ENCODE data around the gene DYDC1. TPM values are rescaled to one million over a fixed set of nuclear protein-coding genes. Genes with fewer than 3 reads are reported as not detected.

The DYDC1 gene
- total RNA-seq, 4 donors from 2014 or later: not detected

- TF ChIP-seq POLR2AphosphoS5 (IDR thresholded peaks at IDR 0.05): no peak
- no peak for TF ChIP-seq EP300 (IDR thresholded peaks at IDR 0.05)
- TF ChIP-seq POLR2A (IDR thresholded peaks at IDR 0.05; ENCODE audit: low read depth): no peak
- TF ChIP-seq CTCF (IDR thresholded peaks at IDR 0.05): no peak
- Histone ChIP-seq H3K27me3 (peaks cover 0 to 11% (median 0%) of the 10 kb centered on the region in 4 donors), H3K9me3 (no peaks in the 10 kb centered on the region), H3K4me3 (no peak overlapping the region), H3K36me3 (no peaks in the 10 kb centered on the region), H3K27ac (replicated peaks in 1 of 4) (no peak overlapping the region), H3K4me1 (no peaks in the 10 kb centered on the region)
- DNase-seq (ENCODE audit: extremely low spot score): no peak
- 75% methylated on average over 6 of the region's 6 CpGs for WGBS
- intact Hi-C loops (cut with DNase I): no loop called here
Observed at GRCh38 chr10:80324891-80325364, 31.6 kb downstream of the DYDC1 start.

DNA sequence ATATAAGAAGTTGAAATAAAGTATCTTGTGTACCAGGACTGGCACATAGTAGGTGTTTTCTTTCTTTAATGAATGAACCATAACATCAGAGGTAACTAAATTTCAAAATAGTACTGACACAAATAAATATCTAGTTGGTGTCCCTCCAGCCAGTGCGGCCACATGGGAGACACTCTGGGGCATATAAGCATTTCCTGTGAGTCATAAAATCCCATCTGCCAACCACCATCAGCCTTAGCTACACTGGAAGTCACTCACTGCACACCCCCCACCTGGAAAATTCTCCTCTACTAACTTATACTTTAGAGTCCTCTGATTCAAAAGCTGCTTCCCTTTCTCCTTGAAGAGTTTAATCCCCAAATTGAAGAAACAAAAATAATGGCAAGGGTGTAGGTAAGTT lies 32.5 kb downstream of the DYDC1 start:
- no peak overlapping the region for H3K4me3 ChIP-seq
- H3K4me1 ChIP-seq: no peaks in the 10 kb centered on the region
- intact Hi-C loops (cut with DNase I): no loop called here
- H3K27ac ChIP-seq (replicated peaks in 1 of 4): no peak overlapping the region
- no peak for TF ChIP-seq POLR2A (IDR thresholded peaks at IDR 0.05; ENCODE audit: low read depth)
- TF ChIP-seq CTCF (IDR thresholded peaks at IDR 0.05): no peak
- no peak for TF ChIP-seq POLR2AphosphoS5 (IDR thresholded peaks at IDR 0.05)
- TF ChIP-seq EP300 (IDR thresholded peaks at IDR 0.05): no peak
- H3K27me3 ChIP-seq: peaks cover 0 to 11% (median 0%) of the 10 kb centered on the region in 4 donors
- 56% methylated on average over 1 of the region's 1 CpG for WGBS
- H3K9me3 ChIP-seq: no peaks in the 10 kb centered on the region
- no peaks in the 10 kb centered on the region for H3K36me3 ChIP-seq
- DNase-seq (ENCODE audit: extremely low spot score): no peak

DNA sequence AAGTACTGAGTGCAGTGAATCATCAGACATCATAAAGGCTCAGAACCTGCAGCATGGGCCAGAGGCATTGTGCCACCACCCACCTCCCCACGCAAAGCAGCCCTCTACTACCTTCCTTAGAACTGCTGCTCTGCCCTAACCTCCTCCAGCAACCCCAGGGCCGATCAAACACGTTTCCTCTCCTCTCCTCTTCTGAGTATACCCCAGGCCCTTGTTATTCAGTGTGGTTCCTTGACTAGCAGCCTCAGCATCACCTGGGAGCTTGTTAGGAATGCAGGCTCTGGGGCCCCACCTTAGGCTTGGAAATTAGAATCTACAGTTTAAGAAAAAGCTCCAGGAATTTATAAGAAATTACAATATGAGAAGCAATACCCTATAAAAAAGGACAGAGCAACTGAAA lies 33.2 kb downstream of the DYDC1 start:
- intact Hi-C loops (cut with DNase I): no loop called here
- Histone ChIP-seq H3K27me3 (peaks cover 0 to 5% (median 0%) of the 10 kb centered on the region in 4 donors), H3K27ac (replicated peaks in 1 of 4) (no peak overlapping the region), H3K4me3 (no peak overlapping the region), H3K4me1 (no peaks in the 10 kb centered on the region), H3K36me3 (no peaks in the 10 kb centered on the region), H3K9me3 (no peaks in the 10 kb centered on the region)
- no peak for DNase-seq (ENCODE audit: extremely low spot score)
- 61% methylated on average over 3 of the region's 3 CpGs for WGBS
- TF ChIP-seq EP300 (IDR thresholded peaks at IDR 0.05) (no peak), POLR2AphosphoS5 (IDR thresholded peaks at IDR 0.05) (no peak), CTCF (IDR thresholded peaks at IDR 0.05) (no peak), POLR2A (IDR thresholded peaks at IDR 0.05; ENCODE audit: low read depth) (no peak)

DNA sequence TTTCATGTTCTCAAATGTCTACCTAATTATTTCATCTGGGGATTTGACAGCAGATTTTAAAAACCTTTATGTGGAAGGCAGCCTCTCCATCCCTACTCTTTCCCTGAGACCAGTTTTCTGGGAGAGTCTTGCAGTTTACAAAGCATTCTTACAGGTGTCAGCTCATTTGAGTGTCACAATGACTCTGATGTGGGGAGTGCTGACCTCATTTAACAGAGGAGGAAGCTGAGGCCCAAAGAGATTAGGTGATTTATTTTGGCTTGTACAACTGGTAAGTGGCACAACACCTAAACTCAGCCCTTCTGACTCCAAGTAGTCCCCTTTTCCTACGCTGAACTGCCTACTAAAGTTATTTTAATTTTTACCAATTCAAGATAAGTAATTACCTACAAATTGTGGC lies 33.8 kb downstream of the DYDC1 start:
- Histone ChIP-seq H3K36me3 (no peaks in the 10 kb centered on the region), H3K4me1 (no peaks in the 10 kb centered on the region), H3K27ac (replicated peaks in 1 of 4) (no peak overlapping the region), H3K9me3 (no peaks in the 10 kb centered on the region), H3K27me3 (peaks cover 0 to 4% (median 0%) of the 10 kb centered on the region in 4 donors), H3K4me3 (no peak overlapping the region)
- no peak for DNase-seq (ENCODE audit: extremely low spot score)
- no peak for TF ChIP-seq POLR2AphosphoS5 (IDR thresholded peaks at IDR 0.05)
- no peak for TF ChIP-seq EP300 (IDR thresholded peaks at IDR 0.05)
- no peak for TF ChIP-seq POLR2A (IDR thresholded peaks at IDR 0.05; ENCODE audit: low read depth)
- no peak for TF ChIP-seq CTCF (IDR thresholded peaks at IDR 0.05)
- intact Hi-C loops (cut with DNase I): no loop called here
- WGBS: 84% methylated on average over 1 of the region's 1 CpG

DNA sequence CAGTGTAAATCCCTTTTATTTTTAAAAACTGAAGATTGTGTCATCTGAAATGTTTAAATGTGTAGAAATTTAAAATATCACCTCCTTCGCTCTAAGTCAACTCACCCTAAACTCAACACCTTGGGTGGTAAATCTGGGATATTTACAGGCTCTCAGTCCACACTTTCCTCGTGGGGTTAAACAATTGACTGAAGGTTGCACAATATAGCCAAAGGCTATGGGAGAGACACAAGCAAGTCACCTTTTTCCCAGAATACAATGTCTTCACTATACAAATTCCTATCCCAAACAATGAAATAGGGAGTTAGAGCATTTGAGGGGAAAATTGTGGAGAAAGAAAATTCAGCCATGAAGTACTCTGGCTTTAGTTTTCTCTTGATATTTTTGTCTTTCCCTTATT lies 34.4 kb downstream of the DYDC1 start:
- peaks cover 0 to 4% (median 0%) of the 10 kb centered on the region in 4 donors for H3K27me3 ChIP-seq
- H3K36me3 ChIP-seq: no peaks in the 10 kb centered on the region
- H3K27ac ChIP-seq (replicated peaks in 1 of 4): no peak overlapping the region
- no peak for DNase-seq (ENCODE audit: extremely low spot score)
- no peak overlapping the region for H3K4me3 ChIP-seq
- no peaks in the 10 kb centered on the region for H3K4me1 ChIP-seq
- WGBS: 92% methylated on average over 2 of the region's 2 CpGs
- intact Hi-C loops (cut with DNase I): no loop called here
- no peaks in the 10 kb centered on the region for H3K9me3 ChIP-seq
- TF ChIP-seq CTCF (IDR thresholded peaks at IDR 0.05) (no peak), EP300 (IDR thresholded peaks at IDR 0.05) (no peak), POLR2AphosphoS5 (IDR thresholded peaks at IDR 0.05) (no peak), POLR2A (IDR thresholded peaks at IDR 0.05; ENCODE audit: low read depth) (no peak)
